Fibroblast of the aortic adventitia (primary cell): ENCODE measurements around the gene SLC9A8. TPM values are rescaled to one million over a fixed set of nuclear protein-coding genes. Genes with fewer than 3 reads are reported as not detected.
"Not testable (repeated sequence)": the region's sequence is repeated elsewhere in the genome, so short reads cannot be mapped to it uniquely, and the experiment has no call there.

Experiments used
- DNase-seq: peaks from one replicate; pipeline ENCODE4 v3.0.0-alpha.2; 2010; ENCODE audit warnings: low read depth
- H3K4me3 ChIP-seq: 2 replicates; pipeline ENCODE4 v1.5.1; 2011; ENCODE audit warnings: low read depth, mild to moderate bottlenecking, control low read depth, low read length, moderate library complexity
- CTCF ChIP-seq: IDR thresholded peaks from 2 replicates; pipeline ENCODE4 v1.5.1; 2011; ENCODE audit warnings: mild to moderate bottlenecking, low read length, control low read depth, inconsistent platforms; ENCODE audit not compliant: insufficient read depth
- total RNA-seq: library from RNA; depleted of rRNA; stranded (reverse); fragments of >200 nt; gene quantifications from 2 replicates; pipeline ENCODE4 v1.2.3, GENCODE V29; 2012; ENCODE audit warnings: low replicate concordance

The SLC9A8 gene
- total RNA-seq, 1 donor: 10.5 TPM

- TF ChIP-seq CTCF: no peak
- no peak overlapping the region for H3K4me3 ChIP-seq
- no peak for DNase-seq
Observed at GRCh38 chr20:49796600-49797343, 15.9 kb upstream of the SLC9A8 start.

- no peak for DNase-seq
Observed at GRCh38 chr20:49797344-49797615, 15.3 kb upstream of the SLC9A8 start.

GRCh38 chr20:49798718-49799117 is 13.9 kb upstream of the SLC9A8 start:
- H3K4me3 ChIP-seq: no peak overlapping the region
- no peak for DNase-seq
- no peak for TF ChIP-seq CTCF

More at GRCh38 chr20:49797344-49797615, 15.3 kb upstream of the SLC9A8 start:
- no peak for TF ChIP-seq CTCF
- no peak overlapping the region for H3K4me3 ChIP-seq

GRCh38 chr20:49799698-49800097 is 12.9 kb upstream of the SLC9A8 start:
- TF ChIP-seq CTCF: no peak
- no peak for DNase-seq
- no peak overlapping the region for H3K4me3 ChIP-seq

- H3K4me3 ChIP-seq: no peak overlapping the region
- no peak for TF ChIP-seq CTCF
- DNase-seq: no peak
Observed at GRCh38 chr20:49803418-49803817, 9.2 kb upstream of the SLC9A8 start.

- H3K4me3 ChIP-seq: no peak overlapping the region
- no peak for DNase-seq
- TF ChIP-seq CTCF: no peak
Observed at GRCh38 chr20:49804364-49804763, 8.3 kb upstream of the SLC9A8 start.

- not testable (repeated sequence) for H3K4me3 ChIP-seq, DNase-seq
Observed at GRCh38 chr20:49805224-49805876, 7.3 kb upstream of the SLC9A8 start.
